ENCODE data around the gene TMEM165.
"Not testable (repeated sequence)": the region's sequence is repeated elsewhere in the genome, so short reads cannot be mapped to it uniquely, and the experiment has no call there.

TMEM165 gene, protein sequence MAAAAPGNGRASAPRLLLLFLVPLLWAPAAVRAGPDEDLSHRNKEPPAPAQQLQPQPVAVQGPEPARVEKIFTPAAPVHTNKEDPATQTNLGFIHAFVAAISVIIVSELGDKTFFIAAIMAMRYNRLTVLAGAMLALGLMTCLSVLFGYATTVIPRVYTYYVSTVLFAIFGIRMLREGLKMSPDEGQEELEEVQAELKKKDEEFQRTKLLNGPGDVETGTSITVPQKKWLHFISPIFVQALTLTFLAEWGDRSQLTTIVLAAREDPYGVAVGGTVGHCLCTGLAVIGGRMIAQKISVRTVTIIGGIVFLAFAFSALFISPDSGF

DNA sequence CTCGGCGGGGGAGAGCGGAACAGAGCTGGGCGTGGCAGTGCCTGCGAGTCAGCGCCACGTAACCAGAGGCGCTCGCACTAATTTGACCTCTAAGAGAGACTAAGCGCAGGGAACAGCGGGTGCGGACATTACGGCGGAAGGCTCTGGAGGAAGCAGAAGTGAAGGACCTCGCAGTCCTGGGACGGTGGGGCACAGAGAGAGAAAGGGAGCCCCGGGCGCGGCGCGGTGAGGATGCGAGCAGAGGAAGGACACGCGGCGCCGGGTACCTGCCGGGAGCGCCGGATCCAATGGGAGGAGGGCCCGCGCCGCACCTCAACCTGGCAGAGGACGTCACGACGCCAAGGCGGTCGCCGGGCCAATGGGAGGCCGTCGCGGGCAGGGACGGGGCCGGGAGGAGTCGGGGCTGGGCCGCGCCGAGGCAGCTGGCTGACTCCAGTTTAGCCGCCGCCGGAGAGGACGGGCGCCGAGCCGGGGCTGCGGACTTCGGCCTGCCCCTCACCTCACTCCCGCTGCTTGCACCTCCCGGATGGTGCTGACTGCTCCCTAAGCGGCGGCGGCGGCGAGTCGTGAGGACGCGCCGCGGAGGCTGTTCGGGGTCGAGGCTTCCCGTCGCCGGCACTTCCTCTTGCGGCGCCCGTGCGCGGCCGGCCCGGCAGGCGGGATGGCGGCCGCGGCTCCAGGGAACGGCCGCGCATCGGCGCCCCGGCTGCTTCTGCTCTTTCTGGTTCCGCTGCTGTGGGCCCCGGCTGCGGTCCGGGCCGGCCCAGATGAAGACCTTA is at the start of gene TMEM165:
TMEM165 (plus strand) TSS at position 429 of the 779 bp plus-strand sequence; CDS start at position 662, 233 bp downstream.
- DNase-seq: peak; percentile 89

DNA sequence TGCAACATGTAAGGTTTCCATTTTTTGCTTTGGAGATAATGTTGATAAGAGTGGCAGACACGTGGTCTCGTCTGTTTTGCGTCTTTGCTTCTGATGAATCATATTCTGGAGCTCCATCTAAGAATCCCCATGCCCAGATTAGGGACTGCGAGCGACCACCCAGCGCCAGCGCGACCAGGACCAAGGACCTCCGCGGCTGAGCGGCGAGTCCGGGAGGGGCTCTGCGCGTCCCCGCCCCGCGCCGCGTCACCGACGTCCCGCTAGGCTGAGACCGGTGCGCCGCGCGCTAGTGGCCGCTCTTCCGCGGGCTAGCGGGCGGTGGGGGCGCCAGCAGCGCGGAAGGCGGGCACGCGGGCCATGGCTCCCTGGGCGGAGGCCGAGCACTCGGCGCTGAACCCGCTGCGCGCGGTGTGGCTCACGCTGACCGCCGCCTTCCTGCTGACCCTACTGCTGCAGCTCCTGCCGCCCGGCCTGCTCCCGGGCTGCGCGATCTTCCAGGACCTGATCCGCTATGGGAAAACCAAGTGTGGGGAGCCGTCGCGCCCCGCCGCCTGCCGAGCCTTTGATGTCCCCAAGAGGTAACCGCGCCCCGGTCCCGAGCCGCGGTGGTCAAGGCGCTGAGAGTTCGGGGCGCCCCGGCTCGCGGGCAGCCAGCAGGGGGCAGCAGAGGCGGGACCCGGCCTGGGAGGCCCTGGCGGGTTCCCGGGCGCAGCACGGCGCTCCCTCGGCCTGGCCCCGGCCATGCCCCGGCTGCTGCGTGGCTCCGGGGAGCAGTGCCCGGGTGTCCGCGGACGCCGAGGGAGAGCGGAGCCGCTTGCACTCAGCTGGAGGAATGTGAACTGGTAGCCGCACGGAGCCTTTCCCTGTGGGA is 49.5 kb upstream of the TMEM165 start, which contains the start of gene SRD5A3:
SRD5A3 (plus strand) TSS at position 263 of the 871 bp plus-strand sequence; CDS start at position 358, 95 bp downstream.
- DNase-seq: peak; percentile 83

DNA sequence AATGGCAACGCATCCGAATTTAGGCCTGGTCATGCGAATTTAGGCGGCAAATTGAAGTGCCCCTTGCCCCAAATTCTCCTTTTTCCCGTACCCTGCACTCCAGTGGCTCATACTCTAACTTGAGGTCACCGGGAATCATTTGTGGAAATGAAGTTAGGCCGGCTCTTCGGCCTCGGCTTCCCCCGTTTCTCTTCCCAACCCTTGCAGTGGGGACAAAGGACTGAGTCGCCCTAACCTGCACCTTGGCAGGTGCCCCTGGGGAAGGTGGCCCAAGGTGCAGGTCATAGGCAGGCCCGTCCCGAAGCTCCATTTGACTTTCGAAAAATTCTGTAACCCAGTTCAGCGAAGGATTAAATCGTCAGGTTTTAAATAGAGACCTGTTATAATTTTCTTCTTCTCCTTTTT is 48.9 kb upstream of the TMEM165 start:
- peak; percentile 21 for DNase-seq

DNA sequence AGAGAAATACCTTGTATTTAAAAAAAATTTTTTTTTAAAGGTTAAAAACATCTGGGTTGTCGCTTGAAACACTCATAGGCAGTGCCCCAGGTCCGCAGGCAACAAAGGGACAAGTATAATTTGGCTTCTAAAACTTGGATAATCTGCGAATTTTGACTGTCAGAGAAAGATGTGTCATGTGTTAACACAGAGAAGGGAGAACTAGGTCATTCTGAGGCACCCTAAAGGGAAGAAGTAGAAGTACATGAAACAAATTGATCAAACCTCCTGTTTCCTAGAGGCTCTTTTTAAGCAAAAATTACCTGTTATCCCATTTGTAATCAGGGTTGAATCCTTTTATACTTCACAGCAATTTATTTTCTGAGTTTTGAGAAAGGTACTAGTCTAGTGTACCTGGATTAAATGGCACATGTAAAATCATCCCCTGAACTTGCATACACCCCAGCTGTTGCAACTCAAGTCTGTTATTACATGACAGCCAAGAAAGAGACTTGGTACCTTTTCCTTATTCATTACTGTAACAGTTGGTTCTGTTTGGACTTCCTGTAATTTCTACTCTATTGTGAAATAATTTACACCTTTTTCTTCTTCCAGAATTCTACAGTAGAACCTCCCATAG is 48.0 kb upstream of the TMEM165 start:
- no peak for DNase-seq

DNA sequence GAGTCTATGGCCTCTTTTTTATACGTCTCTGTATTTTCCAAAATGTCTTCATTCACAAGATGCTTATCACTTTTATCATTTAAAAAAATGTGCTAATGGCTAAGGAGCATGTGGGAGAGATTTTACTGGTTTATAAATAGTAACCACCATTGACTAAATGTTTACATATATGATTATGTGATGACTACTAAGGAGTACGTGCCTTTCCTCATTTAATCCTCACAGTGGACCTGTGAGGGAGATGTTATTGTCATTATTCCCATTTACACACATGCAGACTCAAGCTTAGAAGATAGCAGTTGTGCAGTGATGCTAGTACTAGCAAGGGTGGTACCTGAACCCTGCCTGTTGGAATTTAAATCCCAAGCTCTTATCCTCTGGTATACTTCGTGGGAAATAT is 47.3 kb upstream of the TMEM165 start:
- peak; percentile 18 for DNase-seq

DNA sequence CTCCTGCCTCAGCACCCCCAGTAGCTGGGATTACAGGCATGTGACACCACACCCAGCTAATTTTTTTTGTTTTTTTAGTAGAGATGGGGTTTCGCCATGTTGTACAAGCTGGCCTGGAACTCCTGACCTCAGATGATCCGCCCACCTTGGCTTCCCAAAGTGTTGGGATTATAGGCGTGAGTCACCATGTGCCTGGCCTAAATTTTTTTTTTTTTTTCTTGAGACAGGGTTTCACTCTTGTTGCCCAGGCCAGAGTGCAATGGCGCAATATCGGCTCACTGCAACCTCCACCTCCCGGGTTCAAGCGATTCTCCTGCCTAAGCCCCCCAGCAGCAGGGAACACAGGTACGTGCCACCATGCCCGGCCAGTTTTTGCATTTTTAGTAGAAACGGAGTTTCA is 44.9 kb upstream of the TMEM165 start:
- not testable (repeated sequence) for DNase-seq

DNA sequence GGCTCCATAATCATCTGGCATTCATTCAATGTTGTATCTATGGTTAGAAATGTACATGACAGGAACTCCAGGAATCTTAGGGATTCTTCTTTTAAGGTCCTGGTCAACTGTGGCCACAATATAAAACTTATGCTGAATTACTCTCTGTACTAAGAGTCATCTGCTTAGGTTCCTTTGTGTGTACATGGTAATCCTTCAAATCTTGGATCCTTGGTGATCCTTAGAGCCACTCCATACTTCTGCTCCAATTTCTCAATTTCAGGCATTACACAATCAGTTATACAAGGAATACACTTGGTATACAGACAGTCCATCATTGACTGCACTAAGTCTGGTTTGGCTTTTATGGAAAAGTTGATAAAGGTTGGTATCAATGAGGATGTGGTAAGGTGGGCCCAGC is 43.9 kb upstream of the TMEM165 start:
- no peak for DNase-seq

DNA sequence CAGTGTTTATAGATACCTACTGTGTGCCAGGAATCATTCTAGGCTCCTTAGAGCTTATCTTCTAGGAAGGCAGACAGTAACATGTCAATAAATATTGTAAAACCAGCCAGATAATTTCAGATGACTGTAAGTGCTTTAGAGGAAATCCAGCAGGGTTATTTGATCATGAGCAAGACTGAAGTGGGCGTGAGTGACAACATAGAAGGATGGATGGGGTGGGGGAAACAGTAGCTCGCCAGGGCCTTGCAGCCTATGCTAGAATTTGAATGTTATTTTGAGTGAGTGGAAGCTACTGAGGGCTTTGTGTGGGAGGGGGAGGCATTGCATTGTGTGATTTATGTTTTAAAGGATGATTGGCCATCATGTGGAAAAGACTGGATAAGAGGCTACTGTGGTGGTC is 43.0 kb upstream of the TMEM165 start:
- DNase-seq: no peak

DNA sequence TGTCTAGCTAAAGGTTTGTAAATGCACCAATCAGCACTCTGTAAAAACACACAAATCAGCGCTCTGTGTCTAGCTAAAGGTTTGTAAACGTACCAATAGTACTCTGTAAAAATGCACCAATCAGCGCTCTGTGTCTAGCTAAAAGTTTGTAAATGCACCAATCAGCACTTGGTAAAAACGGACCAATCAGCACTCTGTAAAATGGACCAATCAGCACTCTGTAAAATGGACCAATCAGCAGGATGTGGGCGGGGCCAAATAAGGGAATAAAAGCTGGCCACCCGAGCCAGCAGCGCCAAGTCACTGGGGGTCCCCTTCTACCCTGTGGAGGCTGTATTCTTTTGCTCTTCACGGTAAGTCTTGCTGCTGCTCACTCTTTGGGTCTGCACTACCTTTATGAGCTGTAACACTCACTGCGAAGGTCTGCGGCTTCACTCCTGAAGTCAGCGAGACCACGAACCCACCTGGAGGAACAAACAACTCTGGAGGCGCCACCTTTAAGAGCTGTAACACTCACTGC is 42.5 kb upstream of the TMEM165 start:
- DNase-seq: not testable (repeated sequence)

DNA sequence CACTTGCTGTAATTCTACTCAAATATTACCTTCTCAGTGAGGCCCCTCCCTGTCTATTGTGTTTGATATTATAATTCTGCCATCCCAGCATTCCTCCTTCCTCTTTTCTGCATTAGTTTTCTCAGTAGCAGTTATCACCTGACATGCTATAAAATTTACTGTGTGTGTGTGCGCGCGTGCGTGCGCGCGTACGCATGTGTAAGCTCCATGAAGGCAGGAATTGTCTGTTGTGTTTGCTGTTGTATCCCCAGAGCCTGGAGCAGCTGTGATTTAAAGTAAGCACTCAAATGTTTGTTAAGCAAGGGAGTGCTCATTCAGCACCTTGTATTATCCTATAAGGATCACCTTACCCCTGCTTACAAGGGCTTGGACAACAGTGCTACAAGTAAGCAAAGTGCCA is 41.1 kb upstream of the TMEM165 start:
- DNase-seq: no peak

DNA sequence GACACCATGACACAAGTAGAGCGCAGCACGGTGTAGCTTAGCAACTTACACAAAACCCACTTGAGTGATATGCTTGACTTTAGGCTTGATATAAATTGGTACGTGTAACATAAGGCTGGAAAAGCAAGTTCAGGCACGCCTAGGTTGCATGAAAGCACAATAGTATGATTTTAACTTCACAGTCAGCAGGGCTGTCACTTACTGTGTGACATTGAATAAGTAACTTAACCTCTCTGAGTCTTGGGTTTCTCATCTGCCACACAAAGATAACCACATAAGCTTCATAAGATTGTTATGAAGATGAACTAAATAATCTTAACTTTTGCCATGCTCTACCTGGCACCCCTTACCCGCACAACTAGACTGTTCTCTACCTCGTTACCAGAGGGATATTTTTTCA is 40.2 kb upstream of the TMEM165 start:
- DNase-seq: no peak

DNA sequence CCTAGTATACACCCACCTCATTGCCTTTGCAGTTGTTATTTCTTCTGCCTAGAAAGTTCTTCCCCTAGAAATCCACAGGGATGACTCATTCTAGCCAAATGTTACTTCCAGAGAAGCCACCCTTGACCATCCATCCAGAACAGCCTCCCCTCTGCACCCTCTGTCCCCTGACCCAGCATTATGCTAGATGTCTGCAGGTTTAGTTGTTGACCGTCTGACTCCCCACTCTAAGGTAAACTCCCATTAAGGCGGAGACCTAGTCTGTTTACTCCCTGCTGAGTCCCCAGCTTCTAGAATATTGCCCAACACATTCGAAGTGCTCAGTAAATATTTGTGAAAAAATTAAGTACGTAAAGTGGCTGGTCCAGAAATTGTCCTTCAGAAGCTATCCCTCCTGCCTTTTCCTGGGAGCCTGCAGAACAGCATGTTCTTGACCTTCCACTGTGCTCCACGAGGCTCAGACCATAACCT is 38.7 kb upstream of the TMEM165 start:
- DNase-seq: no peak

DNA sequence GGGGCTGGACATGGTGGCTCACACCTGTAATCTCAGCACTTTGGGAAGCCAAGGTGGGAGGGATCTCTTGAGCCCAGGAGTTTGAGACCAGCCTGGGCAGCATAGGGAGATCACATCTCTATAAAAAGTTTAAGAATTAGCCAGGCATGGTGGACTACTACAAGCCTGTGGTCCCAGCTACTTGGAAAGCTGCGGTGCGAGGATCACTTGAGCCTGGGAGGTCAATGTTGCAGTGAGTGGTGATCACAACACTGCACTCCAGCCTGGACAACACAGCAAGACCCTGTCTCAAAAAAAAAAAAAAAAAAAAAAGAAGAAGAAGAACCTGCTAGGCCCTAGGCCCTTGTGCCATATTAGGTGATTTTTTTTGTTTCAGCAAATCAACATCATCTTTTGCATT is 37.5 kb upstream of the TMEM165 start:
- no peak for DNase-seq

DNA sequence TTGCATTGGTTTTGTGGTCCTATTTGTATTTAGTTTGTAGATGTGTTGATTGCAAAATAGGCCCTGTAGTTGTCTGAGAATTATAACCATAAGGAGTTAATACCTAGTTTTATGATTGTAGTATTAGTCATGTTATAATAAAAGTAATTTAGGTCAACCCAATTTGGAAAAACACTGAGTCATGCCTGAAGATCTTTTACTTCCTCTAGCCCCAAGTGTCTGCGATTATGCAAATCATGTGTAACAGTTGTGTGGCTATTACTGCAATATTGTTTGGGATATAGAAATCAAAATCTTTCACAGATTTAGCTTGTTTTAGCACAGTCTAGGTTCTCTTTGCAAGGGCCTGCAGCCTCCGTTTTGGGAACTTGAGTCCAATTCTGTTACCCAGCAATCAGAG is 37.1 kb upstream of the TMEM165 start:
- no peak for DNase-seq

DNA sequence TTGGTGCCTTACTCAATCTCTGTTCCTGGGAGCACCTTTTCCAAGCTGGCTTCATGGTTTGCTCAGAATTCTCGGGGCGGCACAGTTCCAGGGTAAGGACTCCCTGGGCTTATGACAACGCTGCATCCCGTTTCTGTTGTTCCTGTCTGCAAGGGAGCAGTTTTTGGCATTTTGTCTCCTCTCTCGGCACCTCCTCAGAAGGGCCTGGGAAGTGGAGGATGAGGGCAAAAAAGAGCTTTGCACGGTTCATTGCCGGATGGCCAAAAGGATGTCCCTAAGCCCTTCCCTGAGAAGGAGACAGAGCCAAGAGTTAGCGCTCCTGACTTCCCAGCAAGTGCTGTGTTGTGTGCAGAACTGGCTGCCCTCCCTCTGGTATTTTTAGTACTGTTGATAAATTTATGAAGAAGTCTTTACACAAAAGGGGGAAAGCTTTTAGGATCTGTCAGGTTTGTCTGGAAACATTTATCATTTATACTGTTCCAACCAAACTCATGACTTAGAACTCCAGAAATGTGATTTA is 36.3 kb upstream of the TMEM165 start:
- DNase-seq: no peak

DNA sequence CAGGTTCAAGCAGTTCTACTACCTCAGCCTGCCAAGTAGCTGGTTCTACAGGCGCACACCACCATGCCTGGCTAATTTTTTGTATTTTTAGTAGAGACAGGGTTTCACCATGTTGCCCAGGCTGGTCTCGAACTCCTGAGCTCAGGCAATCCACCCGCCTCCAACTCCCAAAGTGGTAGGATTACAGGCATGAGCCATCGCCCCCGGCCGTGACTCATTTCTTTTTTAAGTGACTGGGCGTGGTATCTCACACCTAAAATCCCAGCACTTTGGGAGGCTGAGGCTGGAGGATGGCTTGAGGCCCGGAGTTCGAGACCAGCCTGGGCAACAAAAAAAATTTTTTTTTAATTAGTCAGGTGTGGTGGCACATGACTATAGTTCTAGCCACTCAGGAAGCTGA is 32.8 kb upstream of the TMEM165 start:
- DNase-seq: not testable (repeated sequence)

DNA sequence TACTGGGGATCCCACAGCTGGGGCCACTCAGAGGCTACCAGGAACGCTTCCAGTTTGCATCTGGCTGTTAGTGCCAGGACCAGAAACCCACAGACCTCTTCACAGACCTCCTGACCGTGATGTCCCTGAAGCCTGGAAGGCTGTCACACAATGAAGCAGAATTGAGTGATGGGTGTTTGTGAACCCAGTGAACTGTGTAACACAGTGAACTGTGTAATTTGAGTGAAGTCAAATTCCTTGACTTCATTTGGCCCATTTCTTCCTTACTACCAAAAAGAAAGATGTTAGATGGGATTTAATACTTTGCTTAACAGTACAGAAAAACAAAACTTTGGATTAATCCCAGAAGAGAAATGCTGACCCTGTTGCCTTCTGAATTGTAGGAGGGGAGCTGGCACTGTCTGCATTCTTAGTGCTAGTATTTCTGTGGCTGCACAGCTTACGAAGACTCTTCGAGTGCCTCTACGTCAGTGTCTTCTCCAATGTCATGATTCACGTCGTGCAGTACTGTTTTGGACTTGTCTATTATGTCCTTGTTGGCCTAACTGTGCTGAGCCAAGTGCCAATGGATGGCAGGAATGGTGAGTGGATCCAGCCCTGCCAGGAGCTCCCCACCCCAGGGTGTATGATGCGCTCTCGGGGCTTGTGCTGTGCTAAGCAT is 31.9 kb upstream of the TMEM165 start:
- DNase-seq: no peak

DNA sequence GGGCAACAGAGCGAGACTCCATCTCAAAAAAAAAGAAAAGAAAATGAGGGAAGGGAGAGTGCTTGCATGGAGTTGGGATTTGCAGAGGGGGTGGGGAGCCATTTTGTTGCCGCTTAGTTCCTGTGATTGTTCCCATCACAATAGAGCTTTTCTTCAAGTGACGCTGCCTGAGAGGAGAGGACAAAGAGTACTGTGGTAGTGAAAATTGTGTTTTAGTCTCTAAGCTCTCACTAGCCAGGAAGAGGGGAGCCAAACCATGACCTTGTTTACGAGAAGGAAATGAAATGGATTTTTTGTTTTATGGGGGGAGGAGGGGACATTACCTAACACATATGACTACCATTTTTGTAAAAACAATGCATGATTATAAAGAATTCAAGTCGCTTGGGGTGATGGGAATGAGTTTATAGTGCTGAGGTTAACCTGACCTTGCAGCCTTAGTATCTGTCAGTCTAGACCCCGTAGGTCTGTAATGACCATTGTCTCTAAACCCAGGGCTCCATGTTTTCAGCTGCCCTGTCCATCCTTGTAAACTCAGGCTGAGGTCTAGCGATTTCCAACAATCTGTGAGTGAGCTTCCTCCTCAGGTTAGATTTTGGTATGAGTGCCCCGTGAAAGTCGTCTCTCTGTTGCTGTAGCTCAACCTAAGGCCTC is 30.9 kb upstream of the TMEM165 start:
- DNase-seq: no peak

DNA sequence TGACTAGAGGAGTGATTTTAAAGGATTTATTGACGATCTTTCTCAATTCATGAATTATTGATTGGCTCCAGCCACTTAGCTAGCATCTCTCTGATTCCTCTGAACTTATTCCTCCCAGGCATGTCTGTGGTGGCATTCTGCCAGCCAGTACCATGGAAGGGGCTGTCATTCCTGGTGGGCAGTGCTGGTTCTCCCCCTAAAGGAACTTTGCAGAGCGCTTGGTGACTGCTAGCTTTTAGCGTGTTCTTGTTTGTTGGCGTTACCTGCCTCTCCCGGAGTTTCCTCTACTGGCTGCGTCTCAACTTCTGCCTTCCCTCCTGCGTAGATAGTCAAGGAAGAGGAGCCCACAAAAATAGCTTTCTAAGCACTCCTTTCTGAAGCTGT is 30.4 kb upstream of the TMEM165 start:
- DNase-seq: no peak

DNA sequence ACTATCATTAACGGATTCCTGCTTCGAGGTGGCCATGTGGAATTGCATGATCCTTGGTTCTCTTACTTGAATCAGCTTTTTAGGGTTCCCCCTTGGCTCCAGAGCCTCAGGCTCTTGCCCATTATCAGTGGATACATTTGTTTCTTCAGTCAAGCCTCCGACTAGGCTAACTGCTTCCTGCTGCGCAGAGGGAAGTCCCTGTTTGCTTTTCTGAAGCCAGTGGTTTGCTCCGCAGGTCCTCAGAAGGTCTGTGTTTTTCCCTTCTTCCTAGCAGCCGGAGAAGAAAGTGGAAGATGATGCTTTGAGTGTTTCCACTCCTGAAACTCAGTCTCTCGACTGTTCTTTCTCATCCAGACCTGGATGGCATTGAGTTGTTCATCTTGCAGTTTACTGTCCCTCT is 29.1 kb upstream of the TMEM165 start:
- no peak for DNase-seq

DNA sequence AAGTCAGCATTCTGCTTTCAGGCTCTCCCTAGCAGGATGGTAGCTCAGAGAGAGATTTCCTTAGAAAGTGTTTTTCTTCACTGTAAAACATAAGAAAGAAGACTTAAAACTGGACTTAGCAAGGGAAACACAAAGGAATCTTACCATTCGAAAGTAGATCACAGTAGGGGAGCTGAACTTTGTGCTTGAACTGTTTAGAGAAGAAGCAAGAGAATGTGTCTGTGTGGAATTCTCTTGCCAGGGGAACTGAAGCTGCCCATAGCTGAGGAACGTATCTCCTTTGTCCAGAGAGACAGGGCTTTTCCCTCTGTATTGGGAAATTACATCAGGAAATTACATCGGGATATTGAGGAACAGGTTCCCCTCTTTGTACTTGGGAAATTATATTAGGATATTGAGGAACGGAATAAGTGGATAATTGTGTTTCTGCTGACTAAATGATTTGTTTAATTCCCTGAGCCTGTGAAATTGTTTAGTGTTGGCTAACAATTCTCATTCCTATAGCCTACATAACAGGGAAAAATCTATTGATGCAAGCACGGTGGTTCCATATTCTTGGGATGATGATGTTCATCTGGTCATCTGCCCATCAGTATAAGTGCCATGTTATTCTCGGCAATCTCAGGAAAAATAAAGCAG is 28.6 kb upstream of the TMEM165 start:
- no peak for DNase-seq
